ENCODE results near the gene TMEM259. TPM values are rescaled to one million over a fixed set of nuclear protein-coding genes. Genes with fewer than 3 reads are reported as not detected.

The TMEM259 gene
- total RNA-seq, 2 experiments from 2014 or later: 388 to 390 TPM

DNA sequence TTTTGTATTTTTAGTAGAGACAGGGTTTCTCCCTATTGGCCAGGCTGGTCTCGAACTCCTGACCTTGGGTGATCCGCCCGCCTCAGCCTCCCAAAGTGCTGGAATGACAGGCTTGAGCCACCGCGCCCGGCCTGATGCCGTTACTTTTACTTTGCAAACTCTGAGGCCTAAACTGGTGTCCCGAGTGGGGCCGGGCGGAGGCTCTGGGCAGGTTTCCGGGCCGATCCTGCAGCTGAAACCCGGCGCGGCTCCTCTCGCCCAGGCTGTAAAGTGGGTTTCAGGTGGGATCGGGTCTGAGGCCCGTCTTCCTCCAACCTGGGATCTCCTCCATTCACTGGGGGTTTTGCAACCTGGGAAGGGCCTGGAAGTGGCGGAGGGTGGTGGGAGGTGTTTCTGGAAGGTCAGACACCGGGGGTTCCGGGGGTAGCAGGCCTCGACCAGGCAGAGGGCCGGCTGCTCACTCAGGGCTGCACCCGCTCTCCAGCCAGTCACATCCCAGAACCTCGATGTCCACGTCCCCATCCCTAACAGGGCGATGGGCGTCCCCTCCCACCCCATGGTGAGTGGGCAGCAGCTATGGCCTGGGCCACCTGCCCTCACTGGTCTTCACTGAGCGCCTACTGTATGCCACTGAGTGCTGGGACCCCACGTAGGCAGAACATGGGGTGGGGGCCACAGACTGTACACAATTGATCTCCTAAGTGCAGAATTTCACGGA lies 58.1 kb downstream of the TMEM259 start:
- DNase-seq (no peak), ATAC-seq (ENCODE audit: poor library complexity) (no peak)
- Mint-ChIP-seq H3K36me3 (ENCODE audit: low read depth) (peaks cover 11% of the 10 kb centered on the region), H3K9me3 (no peaks in the 10 kb centered on the region), H3K4me1 (ENCODE audit: low read depth) (no peaks in the 10 kb centered on the region), H3K27ac (no peak overlapping the region), H3K4me3 (no peak overlapping the region), H3K27me3 (no peaks in the 10 kb centered on the region)
- Histone ChIP-seq H3K4me3 (ENCODE audit: low read length) (no peak overlapping the region), H3K27ac (ENCODE audit: low read depth in 1 of 2, low read length in 2 of 2) (no peak overlapping the region), H3K27me3 (ENCODE audit: control insufficient read depth in 1 of 2, insufficient read depth in 2 of 2, low read length in 2 of 2) (no peaks in the 10 kb centered on the region), H3K9me3 (ENCODE audit: control insufficient read depth in 1 of 2, insufficient read depth in 1 of 2, low read length in 2 of 2) (peaks cover 0 to 5% of the 10 kb centered on the region in 2 experiments), H3K36me3 (ENCODE audit: insufficient read depth, low read length) (peaks cover 7% of the 10 kb centered on the region), H3K4me1 (ENCODE audit: insufficient read depth, low read length) (peaks cover 6% of the 10 kb centered on the region)
- TF ChIP-seq, protein P1, sequence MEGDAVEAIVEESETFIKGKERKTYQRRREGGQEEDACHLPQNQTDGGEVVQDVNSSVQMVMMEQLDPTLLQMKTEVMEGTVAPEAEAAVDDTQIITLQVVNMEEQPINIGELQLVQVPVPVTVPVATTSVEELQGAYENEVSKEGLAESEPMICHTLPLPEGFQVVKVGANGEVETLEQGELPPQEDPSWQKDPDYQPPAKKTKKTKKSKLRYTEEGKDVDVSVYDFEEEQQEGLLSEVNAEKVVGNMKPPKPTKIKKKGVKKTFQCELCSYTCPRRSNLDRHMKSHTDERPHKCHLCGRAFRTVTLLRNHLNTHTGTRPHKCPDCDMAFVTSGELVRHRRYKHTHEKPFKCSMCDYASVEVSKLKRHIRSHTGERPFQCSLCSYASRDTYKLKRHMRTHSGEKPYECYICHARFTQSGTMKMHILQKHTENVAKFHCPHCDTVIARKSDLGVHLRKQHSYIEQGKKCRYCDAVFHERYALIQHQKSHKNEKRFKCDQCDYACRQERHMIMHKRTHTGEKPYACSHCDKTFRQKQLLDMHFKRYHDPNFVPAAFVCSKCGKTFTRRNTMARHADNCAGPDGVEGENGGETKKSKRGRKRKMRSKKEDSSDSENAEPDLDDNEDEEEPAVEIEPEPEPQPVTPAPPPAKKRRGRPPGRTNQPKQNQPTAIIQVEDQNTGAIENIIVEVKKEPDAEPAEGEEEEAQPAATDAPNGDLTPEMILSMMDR (IDR thresholded peaks at IDR 0.05): no peak
- ChIA-PET CTCF (no interaction called here), POLR2A (interaction anchor here (0.6 kb wide), 1 partner anchor 11 kb away, joined by 3 read pairs; no protein-coding TSS in a partner anchor)
- intact Hi-C loops (cut with DNase I, micrococcal nuclease): no loop called here

DNA sequence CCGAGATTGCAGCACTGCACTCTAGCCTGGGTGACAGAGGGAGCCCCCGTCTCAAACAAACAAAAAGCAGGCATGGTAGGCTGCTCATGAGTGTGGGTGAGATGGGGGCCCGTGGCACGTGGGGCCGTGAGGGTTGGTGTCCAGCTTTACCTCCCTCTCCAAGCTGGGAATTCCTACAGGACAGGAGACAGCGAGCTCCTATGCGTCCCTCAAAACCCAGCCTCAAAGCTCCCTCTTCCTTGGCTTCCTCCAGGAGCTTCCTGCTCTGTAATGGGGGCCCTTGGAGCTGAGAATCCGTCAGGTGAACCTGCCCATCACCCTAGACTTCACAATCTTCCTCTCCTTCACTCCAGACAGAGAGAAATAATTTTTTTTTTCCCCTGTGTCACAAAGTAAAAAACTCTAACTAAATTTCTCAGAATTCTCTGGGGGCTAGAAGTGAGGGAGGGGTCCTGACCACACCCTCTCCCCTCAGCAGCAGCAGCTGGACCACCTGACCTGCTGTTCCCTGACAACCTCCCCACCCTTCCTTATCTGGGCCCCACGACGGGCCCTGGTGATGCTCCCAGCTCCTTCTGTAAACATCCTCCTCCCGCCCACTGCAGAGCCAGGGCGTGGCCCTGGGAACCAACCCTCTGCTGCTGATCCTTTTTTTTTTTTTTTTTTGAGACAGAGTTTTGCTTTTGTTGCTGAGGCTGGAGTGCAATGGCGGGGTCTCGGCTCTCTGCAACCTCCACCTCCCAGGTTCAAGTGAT lies 58.9 kb downstream of the TMEM259 start:
- H3K27ac ChIP-seq (ENCODE audit: low read depth in 1 of 2, low read length in 2 of 2): no peak overlapping the region
- no peak overlapping the region for H3K4me3 ChIP-seq (ENCODE audit: low read length)
- Mint-ChIP-seq H3K36me3 (ENCODE audit: low read depth) (peaks cover 5% of the 10 kb centered on the region), H3K27me3 (no peaks in the 10 kb centered on the region), H3K9me3 (no peaks in the 10 kb centered on the region), H3K4me1 (ENCODE audit: low read depth) (no peaks in the 10 kb centered on the region), H3K4me3 (no peak overlapping the region), H3K27ac (no peak overlapping the region)
- TF ChIP-seq, protein P1 (IDR thresholded peaks at IDR 0.05): no peak
- no peaks in the 10 kb centered on the region for H3K27me3 ChIP-seq (ENCODE audit: control insufficient read depth in 1 of 2, insufficient read depth in 2 of 2, low read length in 2 of 2)
- H3K4me1 ChIP-seq (ENCODE audit: insufficient read depth, low read length): peaks cover 6% of the 10 kb centered on the region
- POLR2A ChIA-PET: interaction anchor here (0.6 kb wide), 1 partner anchor 10 kb away, joined by 3 read pairs; no protein-coding TSS in a partner anchor
- H3K9me3 ChIP-seq (ENCODE audit: control insufficient read depth in 1 of 2, insufficient read depth in 1 of 2, low read length in 2 of 2): peaks cover 0 to 5% of the 10 kb centered on the region in 2 experiments
- DNase-seq (no peak), ATAC-seq (ENCODE audit: poor library complexity) (no peak)
- intact Hi-C loops (cut with DNase I, micrococcal nuclease): no loop called here
- CTCF ChIA-PET: no interaction called here
- H3K36me3 ChIP-seq (ENCODE audit: insufficient read depth, low read length): peaks cover 7% of the 10 kb centered on the region

DNA sequence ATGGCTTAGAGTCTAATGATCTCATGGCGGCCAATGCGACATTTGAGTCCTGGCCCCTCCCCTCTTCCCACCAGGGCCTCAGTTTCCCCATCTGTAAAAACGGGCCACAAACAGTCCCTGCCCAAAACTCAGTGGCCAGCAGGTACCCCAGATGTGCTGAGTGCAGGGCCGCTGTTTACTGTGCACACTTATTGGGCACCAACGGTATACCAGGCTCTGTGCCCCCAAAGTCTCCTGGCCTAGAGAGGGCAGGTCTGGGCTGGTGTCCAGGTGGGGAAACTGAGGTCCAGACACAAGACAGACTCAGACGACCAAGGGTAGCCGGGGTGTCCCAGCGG lies 60.4 kb downstream of the TMEM259 start:
- no peak overlapping the region for H3K4me3 Mint-ChIP-seq

More for the DNA sequence above, 60.4 kb downstream of the TMEM259 start:
- Histone ChIP-seq H3K9me3 (ENCODE audit: control insufficient read depth in 1 of 2, insufficient read depth in 1 of 2, low read length in 2 of 2) (no peaks in the 10 kb centered on the region), H3K36me3 (ENCODE audit: insufficient read depth, low read length) (peaks cover 7% of the 10 kb centered on the region), H3K27ac (ENCODE audit: low read depth in 1 of 2, low read length in 2 of 2) (no peak overlapping the region), H3K4me1 (ENCODE audit: insufficient read depth, low read length) (peaks cover 6% of the 10 kb centered on the region), H3K4me3 (ENCODE audit: low read length) (no peak overlapping the region), H3K27me3 (ENCODE audit: control insufficient read depth in 1 of 2, insufficient read depth in 2 of 2, low read length in 2 of 2) (no peaks in the 10 kb centered on the region)
- DNase-seq: no peak
- Mint-ChIP-seq H3K36me3 (ENCODE audit: low read depth) (peaks cover 5% of the 10 kb centered on the region), H3K9me3 (no peaks in the 10 kb centered on the region), H3K27ac (no peak overlapping the region), H3K4me1 (ENCODE audit: low read depth) (no peaks in the 10 kb centered on the region), H3K27me3 (no peaks in the 10 kb centered on the region)
- POLR2A ChIA-PET: no interaction called here
- ATAC-seq (ENCODE audit: poor library complexity): no peak
- intact Hi-C loops (cut with DNase I, micrococcal nuclease): no loop called here
- TF ChIP-seq, protein P1 (IDR thresholded peaks at IDR 0.05): no peak
- CTCF ChIA-PET: no interaction called here

All from CD4-positive, alpha-beta T cell (primary cell).